Heart right ventricle (tissue), 16 donors: ENCODE results near the gene MALAT1. TPM values are rescaled to one million over a fixed set of nuclear protein-coding genes. Genes with fewer than 3 reads are reported as not detected.

Source experiments
- ATAC-seq, 8 donors: fragments of 200-7000 bp; cut with Tn5 transposase; one replicate each; pipeline ENCODE4 v1.9.1; 2020; ENCODE audit warnings: mild to moderate bottlenecking in 8 of 8, moderate library complexity in 8 of 8, moderate number of reproducible peaks in 1 of 8
- DNase-seq, 2 donors: peaks; one replicate each; pipeline ENCODE4 v3.0.0-alpha.2; 2020
- H3K27ac ChIP-seq, 10 donors: fragments of 200-600 bp; sonication (generic) in 2 of 10; one replicate each; pipeline versions ENCODE4 v1.5.0 to v1.8.0; 2020 to 2022; ENCODE audit warnings: mild to moderate bottlenecking in 3 of 10
- H3K27me3 ChIP-seq, 7 donors: fragments of 200-600 bp; one replicate each; pipeline ENCODE4 v1.8.0; 2021 to 2022; ENCODE audit warnings: mild to moderate bottlenecking in 2 of 7
- H3K36me3 ChIP-seq, 9 donors: fragments of 200-600 bp; sonication (generic) in 1 of 9; one replicate each; pipeline versions ENCODE4 v1.5.0 to v1.8.0; 2020 to 2022; ENCODE audit warnings: mild to moderate bottlenecking in 2 of 9
- H3K4me1 ChIP-seq, 9 donors: fragments of 200-600 bp; sonication (generic) in 1 of 9; one replicate each; pipeline versions ENCODE4 v1.5.0 to v1.8.0; 2020 to 2022; ENCODE audit warnings: mild to moderate bottlenecking in 4 of 9
- H3K4me3 ChIP-seq, 10 donors: fragments of 200-600 bp; sonication (generic) in 2 of 10; one replicate each; pipeline versions ENCODE4 v1.5.0 to v1.8.0; 2020 to 2022; ENCODE audit warnings: mild to moderate bottlenecking in 7 of 10, moderate library complexity in 2 of 10
- H3K9me3 ChIP-seq, 11 donors: fragments of 200-600 bp in 10 of 11; sonication (generic) in 2 of 11; one replicate each; pipeline versions ENCODE4 v1.5.0 to v1.8.0; 2013 to 2022; ENCODE audit warnings: mild to moderate bottlenecking in 2 of 11, control low read depth in 1 of 11, moderate library complexity in 1 of 11
- WGBS, 2 donors: extraction: QIAGEN DNeasy Blood & Tissue Kit; methylation state at CpG; one replicate each; pipeline ENCODE4 v1.1.7; 2013; ENCODE audit warnings: inconsistent platforms in 1 of 2; 5-methylcytosine and 5-hydroxymethylcytosine counted together
- intact Hi-C, 10 donors: fragments of 100-400 bp; cut with DNase I; formaldehyde crosslinking; loops; one replicate each; pipeline versions ENCODE4 v1.11.1 to v1.14.2; 2022
- polyA plus RNA-seq, 2 donors: library from polyadenylated mRNA; stranded (reverse); fragments of 200-250 nt; gene quantifications; one replicate each; pipeline ENCODE4 v1.2.3, GENCODE V29; 2013
- total RNA-seq, 10 donors: library from RNA; stranded (reverse); fragmentation: NEBNext Ultra II Directional in 3 of 10; extraction: Animal tissue kit (Norgen Biotek cat#: 25700) in 3 of 10; gene quantifications; one replicate each; pipeline versions ENCODE4 v1.2.1 to v1.2.4, GENCODE V29; 2021 to 2023
- TF ChIP-seq, protein P1 (sequence below), 9 donors: fragments of 200-600 bp; sonication (generic) in 2 of 9; IDR thresholded peaks; one replicate each; pipeline versions ENCODE4 v1.5.0 to v1.8.0; 2021 to 2022; ENCODE audit warnings: antibody characterized with exemption in 9 of 9, mild to moderate bottlenecking in 5 of 9, moderate library complexity in 1 of 9
- donor health status: Arrhythmogenic right ventricular cardiomyopathy.
- donor health status: ischemic (EF 13 %, LVEDD 7.1; RV severe dilation, severe dysfunction).
- donor health status: healthy with polysubstance abuse.
- donor health status: DM: no; HTN: yes; CAD: no.
- donor health status: DM: no; HTN: no; CAD: no.
- donor health status: ischemic (EF 25% LVEDD 6.9; RV normal size, moderate dysfunction).
- donor health status: ischemic (EF 25% LVEDD 5.7; RV mildly dilated, moderate dysfunction).
- donor health status: healthy.
- donor health status: DM: yes; HTN: yes; CAD: no.
- donor health status: Ischemic cardiomyopathy.
- donor health status: ischemic (EF 35%, LVEDD 5.7; RV mildly dilated, moderate dysfunction).
- donor health status: nonischemic (EF 11% LVEDD 7.7; RV severe dilation, severe dysfunction).
- donor health status: DM: yes; HTN: yes; CAD: no.
- donor health status: PGD.
- donor health status: ischemic (EF 29% LVEDD 5.4; RV normal size, mild dysfunction).
- donor health status: nonischemic (EF 23%, LVEDD 6.1; RV moderate dilation, normal function).

MALAT1 gene
- total and polyA plus RNA-seq, 12 donors: 205 to 8,462 (median 5,956) TPM

DNA sequence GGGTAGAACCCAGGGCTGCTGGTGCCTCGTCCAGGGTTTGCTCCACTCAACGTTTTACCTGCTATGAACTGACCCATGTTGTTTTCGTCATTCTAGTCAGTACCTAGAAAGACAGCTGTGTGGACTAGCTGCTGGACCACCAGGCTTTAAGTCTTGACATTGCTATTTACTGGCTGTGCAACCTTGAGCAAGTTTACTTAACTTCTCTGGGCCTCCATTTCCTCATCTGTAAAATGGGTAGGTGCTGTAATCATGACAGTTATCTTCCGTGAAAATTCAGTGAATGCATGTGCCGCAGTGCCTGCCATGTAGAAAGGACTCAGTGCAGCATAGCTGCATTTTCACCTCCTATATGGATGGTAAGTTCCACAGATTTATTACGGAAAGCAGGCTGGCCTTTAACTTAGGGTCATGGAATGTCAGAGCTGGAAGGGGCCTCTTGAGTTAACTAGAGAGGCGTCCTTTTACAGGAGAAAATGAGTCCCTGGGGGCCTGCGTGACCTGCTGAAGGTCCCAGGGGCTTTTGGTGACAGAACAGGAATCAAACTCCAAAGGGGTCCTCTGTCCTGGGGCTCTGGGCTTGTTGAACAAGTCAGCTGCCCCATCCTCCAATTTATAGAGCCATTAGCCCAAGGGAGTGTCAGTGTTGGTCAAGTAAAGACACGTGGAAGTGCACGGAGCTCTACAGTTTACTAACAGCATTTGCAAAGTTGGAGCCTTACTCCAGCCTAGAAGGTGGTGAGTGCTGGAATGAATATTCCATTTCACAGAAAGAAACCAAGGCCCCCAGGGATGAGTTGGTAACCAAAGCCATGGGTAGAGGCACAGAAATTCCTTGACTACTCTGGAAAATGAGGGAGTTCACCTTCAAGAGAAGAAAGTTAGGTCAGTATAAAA is 12.0 kb upstream of the MALAT1 start:
- Histone ChIP-seq H3K27ac (peak overlapping the region; percentile 86 to 100 (median 98)), H3K4me3 (peak overlapping the region in 1 of 10 donors; percentile 7), H3K27me3 (no peaks in the 10 kb centered on the region), H3K36me3 (no peaks in the 10 kb centered on the region), H3K4me1 (peaks cover 49 to 72% (median 66%) of the 10 kb centered on the region in 9 donors), H3K9me3 (no peaks in the 10 kb centered on the region)
- TF ChIP-seq, protein P1, sequence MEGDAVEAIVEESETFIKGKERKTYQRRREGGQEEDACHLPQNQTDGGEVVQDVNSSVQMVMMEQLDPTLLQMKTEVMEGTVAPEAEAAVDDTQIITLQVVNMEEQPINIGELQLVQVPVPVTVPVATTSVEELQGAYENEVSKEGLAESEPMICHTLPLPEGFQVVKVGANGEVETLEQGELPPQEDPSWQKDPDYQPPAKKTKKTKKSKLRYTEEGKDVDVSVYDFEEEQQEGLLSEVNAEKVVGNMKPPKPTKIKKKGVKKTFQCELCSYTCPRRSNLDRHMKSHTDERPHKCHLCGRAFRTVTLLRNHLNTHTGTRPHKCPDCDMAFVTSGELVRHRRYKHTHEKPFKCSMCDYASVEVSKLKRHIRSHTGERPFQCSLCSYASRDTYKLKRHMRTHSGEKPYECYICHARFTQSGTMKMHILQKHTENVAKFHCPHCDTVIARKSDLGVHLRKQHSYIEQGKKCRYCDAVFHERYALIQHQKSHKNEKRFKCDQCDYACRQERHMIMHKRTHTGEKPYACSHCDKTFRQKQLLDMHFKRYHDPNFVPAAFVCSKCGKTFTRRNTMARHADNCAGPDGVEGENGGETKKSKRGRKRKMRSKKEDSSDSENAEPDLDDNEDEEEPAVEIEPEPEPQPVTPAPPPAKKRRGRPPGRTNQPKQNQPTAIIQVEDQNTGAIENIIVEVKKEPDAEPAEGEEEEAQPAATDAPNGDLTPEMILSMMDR (IDR thresholded peaks at IDR 0.05): no peak
- no peak for DNase-seq
- intact Hi-C loops: loop anchor here in 3 of 10 donors (1.0 kb wide), 3 partner anchors 8 to 10 kb away; no protein-coding TSS in a partner anchor
- 68 to 70% methylated on average over 10 of the region's 10 CpGs for WGBS, 2 donors
- no peak for ATAC-seq

DNA sequence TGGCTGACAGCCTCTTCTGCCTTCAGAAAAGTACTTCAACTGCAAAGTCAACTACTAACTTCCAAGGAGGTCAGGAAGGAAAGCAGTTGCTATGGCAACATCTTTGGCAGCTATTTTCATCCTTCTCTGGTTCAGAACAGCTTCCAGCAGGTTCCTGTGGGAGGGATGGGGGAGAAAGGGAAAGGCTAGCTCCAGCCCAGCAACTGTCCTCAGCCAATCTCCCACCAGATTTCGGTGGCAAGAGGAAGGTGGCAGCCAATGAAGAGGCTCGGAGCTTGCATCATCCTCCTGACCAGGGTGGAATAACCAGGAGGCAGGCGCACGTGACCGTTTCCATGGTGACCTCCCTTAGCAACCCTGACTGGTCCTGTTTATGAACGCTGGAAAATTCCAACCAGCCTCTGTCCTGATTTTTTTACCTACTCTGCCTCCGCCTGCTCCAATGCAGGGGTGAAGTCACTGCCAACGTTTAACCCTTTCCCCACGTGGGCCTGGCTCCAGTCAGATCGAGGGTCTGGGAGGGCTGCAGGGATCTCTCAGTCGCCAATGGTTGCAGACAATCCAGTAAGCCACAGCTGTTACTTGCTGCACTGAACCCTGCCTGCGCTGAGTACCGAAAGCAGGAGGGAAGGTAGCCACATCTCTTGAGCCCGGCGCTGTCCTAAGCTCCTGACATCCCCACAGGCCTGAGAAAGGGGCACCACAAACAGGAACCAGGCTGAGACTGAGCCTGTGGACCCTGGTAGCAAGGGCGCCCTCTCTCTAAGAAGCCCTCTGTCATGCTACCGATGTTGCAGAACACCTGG is 11.2 kb upstream of the MALAT1 start:
- Histone ChIP-seq H3K36me3 (no peaks in the 10 kb centered on the region), H3K9me3 (no peaks in the 10 kb centered on the region), H3K27ac (peak overlapping the region; percentile 88 to 100 (median 99)), H3K4me3 (peak overlapping the region in 8 of 10 donors; percentile 9 to 41 (median 25)), H3K27me3 (no peaks in the 10 kb centered on the region), H3K4me1 (peaks cover 56 to 77% (median 72%) of the 10 kb centered on the region in 9 donors)
- DNase-seq: peak; percentile 93 to 99
- TF ChIP-seq, protein P1 (IDR thresholded peaks at IDR 0.05): no peak
- ATAC-seq: peak; percentile 83 to 90 (median 89)
- intact Hi-C loops: loop anchor here in 3 of 10 donors (1.0 kb wide), 3 partner anchors 8 to 10 kb away; no protein-coding TSS in a partner anchor
- 6 to 7% methylated on average over 17 of the region's 17 CpGs for WGBS, 2 donors

DNA sequence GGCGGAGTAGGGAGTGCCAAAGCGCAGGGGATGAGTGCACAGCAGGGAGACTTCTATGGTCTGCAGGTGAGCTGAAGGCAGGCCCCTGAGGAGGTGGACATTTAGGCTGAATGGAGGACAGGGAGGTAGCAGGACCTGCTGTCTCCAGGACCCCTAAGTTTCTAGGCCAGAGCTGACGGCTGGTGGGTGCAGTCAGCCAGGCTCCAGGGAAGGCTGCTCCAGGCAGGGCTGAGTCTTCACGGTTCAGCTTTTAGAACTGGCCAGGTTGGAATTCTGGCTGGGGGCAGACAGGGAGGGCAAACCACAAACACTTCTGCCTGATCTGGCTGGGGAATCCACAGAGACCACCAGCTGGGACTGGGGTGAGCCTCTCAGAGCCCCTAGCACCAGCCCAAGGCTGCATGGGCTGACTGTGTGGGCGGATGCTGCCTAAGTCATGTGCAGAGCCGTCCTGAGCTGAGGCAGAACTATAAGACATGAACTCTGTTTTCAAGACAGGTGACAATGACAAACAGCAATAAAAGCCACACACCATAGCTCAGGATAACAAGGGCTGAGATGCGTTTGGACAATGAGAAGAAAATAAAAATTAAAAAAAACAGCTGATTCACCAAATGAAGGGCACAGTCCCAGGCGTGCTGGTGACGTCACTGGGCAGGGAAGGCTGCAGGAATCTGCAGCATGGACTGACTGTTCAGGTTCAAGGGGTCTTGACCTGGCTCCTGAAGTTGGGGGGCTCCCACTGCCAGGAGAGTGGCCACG is 10.4 kb upstream of the MALAT1 start:
- Histone ChIP-seq H3K27me3 (no peaks in the 10 kb centered on the region), H3K27ac (peak overlapping the region; percentile 88 to 100 (median 99)), H3K4me3 (peak overlapping the region in 8 of 10 donors; percentile 9 to 41 (median 25)), H3K4me1 (peaks cover 64 to 85% (median 80%) of the 10 kb centered on the region in 9 donors), H3K36me3 (no peaks in the 10 kb centered on the region), H3K9me3 (no peaks in the 10 kb centered on the region)
- TF ChIP-seq, protein P1 (IDR thresholded peaks at IDR 0.05): no peak
- DNase-seq: peak in 1 of 2 donors; percentile 66
- WGBS, 2 donors: 21 to 35% methylated on average over 10 of the region's 10 CpGs
- no peak for ATAC-seq
- intact Hi-C loops: no loop called here
